Eye (tissue), 1 donor: ENCODE measurements around the gene VTA1.
"Not testable (repeated sequence)": the region's sequence is repeated elsewhere in the genome, so short reads cannot be mapped to it uniquely, and the experiment has no call there.

Experiments used
- DNase-seq: peaks from one replicate; pipeline ENCODE4 v3.0.0-alpha.2; 2015

The VTA1 gene, protein sequence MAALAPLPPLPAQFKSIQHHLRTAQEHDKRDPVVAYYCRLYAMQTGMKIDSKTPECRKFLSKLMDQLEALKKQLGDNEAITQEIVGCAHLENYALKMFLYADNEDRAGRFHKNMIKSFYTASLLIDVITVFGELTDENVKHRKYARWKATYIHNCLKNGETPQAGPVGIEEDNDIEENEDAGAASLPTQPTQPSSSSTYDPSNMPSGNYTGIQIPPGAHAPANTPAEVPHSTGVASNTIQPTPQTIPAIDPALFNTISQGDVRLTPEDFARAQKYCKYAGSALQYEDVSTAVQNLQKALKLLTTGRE

DNA sequence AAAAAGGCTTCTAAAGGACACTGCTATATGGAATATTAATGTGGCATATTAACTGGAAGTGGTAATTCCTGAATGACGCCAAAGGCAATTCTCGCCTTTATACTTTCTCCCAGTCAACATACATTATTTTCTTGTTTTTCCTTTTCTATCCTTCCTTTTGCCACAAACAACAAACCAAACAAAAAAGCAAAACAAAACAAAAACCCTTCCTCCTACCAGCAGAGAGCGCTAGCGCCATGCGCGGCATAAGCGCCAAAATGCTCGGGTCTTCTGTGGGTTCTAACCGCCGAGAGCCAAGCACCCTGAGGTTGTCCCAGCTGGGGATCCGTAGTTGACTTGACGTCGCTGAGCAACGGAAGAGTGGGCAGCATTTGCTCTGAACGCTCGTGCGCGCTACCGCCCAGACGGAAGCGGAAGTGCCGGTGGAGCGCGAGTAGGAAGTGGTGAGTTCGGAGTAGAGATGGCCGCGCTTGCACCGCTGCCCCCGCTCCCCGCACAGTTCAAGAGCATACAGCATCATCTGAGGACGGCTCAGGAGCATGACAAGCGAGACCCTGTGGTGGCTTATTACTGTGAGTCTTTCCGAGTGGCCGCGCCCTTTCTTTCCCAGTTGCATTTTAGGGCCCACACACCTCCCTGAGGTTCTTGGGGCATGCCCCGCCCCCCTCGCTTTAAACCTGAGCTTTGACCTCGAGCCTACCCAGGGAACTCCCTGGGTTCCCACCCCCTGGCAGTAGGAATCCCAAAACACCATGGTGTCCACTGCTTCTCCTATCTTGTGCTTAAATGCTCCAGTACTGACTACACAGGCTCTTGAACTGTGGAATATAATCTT, at the start of gene VTA1, which contains the start of gene NMBR:
Gene VTA1, plus strand, starts transcription at position 436 of the 835 bp plus-strand sequence. Its CDS starts 25 bp downstream, at position 461.
Gene NMBR, minus strand, starts transcription at position 295 of the 835 bp plus-strand sequence. CDS start 58,464 bp downstream, outside the sequence.
- DNase-seq: peak; percentile 99

DNA sequence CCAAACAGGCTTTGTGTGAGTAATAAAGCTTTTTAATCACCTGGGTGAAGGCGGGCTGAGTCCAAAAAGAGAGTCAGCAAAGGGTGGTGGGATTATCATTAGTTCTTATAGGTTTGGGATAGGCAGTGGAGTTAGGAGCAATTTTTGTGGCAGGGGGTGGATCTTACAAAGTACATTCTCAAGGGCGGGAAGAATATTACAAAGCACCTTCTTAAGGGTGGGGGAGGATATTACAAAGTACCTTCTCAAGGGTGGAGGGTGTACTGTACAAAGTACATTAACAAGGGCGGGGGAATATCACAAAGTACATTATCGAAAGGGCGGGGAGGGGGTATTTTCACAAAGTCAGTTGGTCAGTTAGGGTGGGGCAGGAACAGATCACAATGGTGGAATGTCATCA, 42.2 kb upstream of the VTA1 start:
- DNase-seq: not testable (repeated sequence)

DNA sequence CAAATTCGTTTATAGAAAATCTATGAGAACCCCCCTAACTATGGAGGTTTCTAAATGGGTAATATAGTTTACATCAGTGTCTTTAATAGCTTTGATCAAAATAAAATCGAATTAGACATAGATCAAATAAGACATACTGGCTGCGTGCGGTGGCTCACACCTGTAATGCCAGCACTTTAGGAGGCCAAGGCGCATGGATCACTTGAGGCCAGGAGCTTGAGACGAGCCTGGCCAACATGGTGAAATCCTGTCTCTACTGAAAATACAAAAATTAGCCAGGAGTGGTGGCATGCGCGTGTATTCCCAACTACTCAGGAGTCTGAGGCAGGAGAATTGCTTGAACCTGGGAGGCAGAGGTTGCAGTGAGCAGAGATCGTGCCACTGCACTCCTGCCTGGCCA, 36.2 kb upstream of the VTA1 start:
- not testable (repeated sequence) for DNase-seq

DNA sequence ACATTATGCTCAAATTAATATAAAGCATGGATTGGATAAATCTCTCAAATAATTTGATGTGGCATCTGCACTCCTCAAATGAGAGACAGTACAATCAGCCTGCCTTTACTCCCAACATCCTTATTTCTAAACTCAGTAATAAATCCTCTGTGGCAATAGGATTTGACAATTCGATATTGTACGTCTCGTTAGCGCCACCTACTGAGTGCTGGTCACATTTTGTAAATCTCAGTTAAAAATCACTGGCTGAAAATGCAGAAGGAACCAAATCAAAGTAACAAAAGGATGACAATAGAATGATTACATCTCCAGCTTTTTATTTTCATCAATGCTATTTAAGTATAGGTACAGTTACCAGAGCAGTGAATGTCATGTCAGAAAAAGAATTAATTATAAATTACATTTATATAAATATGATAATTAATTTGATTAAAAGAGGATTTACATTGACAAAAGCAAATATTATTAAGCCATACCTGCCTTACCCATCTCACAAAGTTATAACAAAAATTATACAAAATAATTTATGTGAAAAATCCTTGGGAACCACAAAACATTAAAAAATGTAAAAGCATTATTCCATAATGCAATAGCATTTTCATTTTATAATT, 34.5 kb upstream of the VTA1 start:
- DNase-seq: peak; percentile 92

DNA sequence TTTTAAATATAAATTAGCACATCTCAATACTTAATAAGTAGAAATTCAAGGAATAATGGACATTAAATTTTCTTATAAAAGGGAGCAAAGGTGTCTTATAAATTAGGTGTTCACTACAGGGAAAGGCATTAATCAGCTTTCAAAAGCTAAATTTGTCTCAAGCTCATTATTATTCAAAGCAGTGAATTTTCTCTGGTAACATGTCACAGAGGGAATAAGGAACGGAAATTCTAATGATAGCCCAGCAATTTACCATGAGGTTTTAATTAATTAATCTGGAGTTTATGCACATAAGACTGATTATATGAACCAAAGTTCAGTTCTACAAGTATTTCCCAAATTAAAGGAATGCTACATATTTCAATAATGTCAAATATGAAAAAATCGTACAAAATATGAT, 29.7 kb upstream of the VTA1 start:
- DNase-seq: no peak

DNA sequence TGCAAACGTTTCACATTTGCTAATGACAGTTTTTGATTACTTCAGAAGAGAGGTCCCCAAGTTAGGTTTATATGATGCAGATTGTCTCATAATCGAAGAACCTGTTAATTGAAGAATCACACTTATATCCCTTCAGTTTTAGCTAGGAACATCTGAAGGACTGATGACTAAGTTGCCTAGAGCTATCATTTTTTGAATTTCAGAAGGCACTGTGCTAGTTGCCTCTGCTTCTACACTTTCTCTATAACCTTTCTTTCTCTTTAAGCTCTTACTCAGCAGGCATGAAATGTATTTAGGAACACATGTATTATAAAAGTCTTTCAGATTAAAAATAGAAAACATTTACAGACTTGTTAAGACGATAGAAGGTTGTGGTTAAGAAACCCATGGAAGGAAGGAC, 28.7 kb upstream of the VTA1 start:
- DNase-seq: no peak

DNA sequence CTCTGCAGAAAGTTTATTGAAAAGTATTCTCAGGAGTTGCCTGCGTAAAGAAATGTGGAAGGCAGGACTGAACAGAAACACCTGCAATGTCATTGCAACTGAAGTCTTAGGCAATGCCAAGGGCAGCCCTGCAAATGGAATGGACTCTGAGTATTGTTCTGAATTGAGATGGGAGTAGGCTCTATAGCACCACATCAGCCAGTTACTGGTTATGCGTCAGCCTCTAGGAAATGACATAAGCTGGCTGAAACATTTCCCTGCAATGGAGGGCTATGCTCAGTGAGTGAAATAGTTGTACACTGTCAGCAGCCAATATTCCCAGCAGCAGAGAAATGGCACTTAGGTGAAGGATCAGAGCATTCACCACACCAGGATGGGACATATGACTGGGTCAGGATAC, 28.1 kb upstream of the VTA1 start:
- DNase-seq: no peak

DNA sequence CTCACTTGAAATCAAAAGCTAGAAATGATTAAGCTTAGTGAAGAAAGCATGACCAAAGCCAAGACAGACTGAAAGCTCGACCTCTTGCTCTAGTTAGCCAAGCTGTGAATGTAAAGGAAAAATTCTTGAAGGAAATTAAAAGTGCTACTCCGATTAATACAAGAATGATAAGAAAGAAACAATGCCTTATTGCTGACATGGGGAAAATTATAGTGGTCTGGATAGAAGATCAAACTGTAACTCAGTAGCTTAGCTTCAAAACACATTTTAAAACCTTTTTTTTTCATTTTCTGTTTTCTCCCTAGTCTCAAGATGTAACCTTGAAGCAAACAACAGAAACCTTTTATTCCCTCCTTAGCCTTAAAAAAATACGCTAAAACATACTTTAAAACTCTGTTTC, 25.7 kb upstream of the VTA1 start:
- DNase-seq: no peak

DNA sequence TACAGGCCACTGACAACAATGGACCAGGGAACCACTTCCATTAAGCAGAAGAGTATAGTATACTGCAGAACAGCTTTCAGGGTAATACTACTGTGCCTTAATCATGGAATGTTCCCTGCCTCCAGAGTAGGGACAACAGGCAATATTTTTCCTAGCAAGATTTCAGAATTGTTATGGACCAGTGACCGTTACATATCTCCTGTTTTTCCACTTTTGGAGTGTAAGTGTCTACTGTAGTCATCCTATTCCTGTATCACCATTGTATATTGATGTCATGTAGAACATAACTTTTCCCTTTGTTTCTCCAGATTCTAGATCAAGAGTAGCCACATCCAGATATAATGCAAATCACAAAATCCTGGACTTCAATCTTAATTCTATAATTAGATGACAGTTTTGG, 16.2 kb upstream of the VTA1 start:
- DNase-seq: no peak

DNA sequence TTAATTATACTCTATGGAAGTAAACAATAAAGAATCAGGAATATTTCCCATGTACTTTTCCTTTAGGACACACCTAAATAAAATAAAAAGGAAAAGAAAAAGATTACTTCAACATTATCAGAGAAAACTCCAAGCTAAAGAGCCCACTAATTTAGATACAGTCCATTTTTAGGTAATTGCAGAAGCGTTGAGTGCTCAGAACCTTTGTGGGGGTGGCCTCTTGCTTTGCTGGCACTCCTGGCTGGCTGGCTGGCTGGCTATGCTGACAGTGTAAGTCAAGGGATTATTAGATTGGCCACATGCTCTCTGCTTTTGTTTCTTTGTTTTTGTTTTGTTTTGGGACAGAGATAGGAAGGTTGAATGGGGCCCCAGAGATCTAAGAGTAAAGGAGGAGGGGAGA, 14.4 kb upstream of the VTA1 start, which contains the start of gene GJE1:
Gene GJE1, plus strand, starts transcription at position 301 of the 400 bp plus-strand sequence. CDS start 234 bp downstream, outside the sequence.
- DNase-seq: no peak

DNA sequence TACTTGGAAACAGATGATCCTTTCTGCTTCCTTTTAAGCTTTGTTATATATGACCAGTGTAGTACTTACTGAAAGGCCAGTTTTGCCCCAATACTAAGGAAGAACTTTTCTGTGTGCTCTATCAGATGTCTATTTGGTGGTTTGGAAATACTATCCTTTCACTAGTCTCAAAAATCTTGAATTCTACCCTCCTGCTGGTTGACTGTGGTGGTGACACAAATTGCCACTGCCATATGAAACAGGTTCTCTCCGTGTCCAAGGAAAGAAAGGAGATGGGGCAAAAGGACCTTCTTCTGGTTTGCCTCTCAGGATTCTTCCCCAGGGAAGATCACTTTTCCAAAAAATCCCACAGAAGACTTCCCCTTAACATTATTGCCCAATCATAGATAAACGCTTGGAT, 8.2 kb upstream of the VTA1 start:
- DNase-seq: no peak

DNA sequence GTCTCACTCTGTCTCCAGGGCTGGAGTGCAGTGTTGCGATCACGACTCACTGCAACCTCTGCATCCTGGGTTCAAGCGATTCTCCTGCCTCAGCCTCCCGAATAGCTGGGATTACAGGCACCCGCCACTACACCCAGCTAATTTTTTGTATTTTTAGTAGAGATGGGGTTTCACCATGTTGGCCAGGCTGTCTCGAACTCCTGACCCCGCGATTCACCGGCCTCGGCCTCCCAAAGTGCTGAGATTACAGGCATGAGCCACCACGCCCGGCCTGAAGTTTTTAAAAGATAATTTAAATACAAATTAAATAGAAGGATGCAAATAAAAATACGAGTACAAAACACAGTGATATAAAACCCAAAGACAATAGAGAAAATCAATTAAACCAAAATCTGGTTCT, 5.5 kb upstream of the VTA1 start:
- DNase-seq: not testable (repeated sequence)

DNA sequence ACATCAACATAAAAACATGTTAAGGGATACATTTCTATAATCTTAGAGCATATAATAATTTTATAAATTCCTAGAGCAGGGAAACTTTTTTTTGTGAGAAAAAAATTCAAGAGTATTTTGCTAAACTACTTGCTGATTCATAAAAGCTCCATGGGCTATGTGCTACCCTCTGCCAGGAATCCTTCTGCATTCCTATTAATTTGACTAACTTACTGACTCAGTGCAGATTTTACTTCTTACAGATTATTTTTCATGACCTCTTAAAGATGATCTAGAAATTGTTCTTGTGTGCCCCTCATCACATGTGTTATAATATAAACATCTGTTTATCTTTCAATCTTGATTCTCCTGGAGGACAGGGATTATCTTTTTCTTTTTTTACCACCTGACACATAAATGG, 5.7 kb downstream of the VTA1 start:
- no peak for DNase-seq

DNA sequence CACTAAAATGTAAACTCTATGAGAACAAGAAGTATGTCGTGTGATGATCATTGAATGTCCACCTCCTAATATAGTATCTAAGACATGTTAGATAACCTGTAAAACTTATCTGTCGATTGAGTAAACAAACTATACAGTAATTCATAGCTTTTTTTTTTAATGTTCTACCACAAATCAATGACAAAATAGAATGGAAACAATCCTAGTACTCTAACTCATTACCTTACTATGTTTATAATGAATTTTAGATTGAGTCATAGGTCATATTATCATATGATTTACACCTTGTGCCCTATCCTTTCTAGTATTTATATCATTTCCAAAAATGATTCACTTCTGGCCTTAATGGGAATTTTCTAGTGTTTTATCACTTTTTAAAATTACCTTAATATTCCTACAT, 6.1 kb downstream of the VTA1 start:
- DNase-seq: no peak

DNA sequence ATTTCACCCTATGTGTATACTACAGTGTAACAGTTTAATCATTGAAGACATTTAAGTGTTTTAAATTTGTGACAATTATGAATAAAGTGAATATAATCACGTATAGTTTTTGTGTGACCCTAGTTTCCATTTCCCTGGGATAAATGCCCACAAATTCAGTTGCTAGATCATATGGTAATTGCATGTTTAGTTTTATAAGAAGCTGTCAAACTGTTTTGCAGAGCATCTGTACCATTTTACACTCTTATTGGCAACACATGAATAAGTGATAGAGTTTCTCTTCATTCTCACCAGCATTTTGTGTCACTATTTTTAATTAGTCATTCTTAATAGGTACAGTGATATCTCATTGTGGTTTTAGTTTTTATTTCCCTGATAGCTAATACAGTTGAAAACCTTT, 7.3 kb downstream of the VTA1 start:
- no peak for DNase-seq

DNA sequence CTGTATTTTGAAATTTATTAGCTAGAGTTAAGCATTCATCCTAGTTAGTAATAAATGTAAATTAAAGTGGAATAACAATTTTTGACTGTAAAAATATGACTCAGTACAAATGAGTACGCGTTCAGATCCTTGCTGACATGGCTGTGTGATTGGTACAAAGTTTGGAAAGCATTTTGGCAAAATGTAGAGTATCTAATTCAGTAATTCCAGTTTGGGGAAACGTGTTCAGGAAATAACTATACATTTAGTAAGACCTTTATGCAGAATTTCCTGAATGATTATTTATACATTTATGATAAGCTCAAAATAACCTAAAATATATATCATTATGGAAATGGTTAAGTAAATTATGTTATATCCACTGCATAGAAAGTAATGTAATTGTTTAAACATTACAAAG, 8.0 kb downstream of the VTA1 start:
- no peak for DNase-seq

DNA sequence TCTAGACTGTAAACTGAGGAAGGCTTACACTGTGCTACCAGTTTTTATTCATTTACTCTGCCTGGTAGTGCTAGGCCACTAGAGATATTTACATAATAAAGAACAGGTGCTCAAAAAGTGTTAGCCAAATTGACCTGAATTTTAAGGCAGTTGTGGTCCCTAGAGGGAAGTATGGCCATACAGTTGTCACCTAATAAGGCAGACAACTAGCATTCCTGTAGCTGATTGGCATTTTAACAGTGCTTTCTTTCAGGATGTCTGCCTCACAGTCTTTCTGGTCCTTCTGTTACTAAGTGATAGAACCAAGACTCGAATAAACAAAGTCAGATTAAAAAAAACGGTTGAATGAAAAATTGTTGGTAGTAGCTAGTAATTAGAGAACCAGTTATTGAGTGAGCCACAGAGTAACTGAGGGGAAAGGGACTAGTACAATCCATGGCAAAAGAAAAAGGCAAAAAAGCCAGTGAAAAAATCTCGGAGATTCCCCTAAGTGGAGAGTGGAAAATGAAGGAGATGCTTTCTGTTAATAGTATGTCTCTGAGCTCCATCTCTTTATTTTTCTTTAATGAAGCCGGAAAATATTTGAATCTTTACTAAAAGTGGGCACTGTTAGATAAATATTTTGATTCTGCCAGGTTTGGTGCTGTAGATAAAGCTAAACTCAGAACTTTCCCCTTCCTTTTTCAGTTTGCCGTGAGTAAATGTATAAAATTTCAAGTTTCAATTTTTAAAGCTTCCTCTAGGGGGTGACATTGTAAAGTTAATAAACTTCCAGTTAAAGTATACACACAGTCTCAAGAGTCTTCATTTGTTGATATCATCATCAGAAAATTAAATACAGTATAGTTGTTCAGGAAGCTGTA, 9.1 kb downstream of the VTA1 start:
- peak; percentile 53 for DNase-seq

DNA sequence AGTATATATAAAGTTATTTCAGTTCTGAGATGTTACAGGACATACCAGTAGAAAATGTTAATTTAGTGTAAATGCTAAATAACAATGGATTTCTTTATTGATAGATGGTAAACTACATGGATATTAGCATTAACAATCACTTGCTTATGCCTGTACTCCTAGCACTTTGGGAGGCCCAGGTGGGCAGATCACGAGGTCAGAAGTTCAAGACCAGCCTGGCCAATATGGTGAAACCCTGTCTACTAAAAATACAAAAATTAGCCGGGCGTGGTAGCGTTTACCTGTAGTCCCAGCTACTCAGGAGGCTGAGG, 9.7 kb downstream of the VTA1 start:
- DNase-seq: not testable (repeated sequence)

DNA sequence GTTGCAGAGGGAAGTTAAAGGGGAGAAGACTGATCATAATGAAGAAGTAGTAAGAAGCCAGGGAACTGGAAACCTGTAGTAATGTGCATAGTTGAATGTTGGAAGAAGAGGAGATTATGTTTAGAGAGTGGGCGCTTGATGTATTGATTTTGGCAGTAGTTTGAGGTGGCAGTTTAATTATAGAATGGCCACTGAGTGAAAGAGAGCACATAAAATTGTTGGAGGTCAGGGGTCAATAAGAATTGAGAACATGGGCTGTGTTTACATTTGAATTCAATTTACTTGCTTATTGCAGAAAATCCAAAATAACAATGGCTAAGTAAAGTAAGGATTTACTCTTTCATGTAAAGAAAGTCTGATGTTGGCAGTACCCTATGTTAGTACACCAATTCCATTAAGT, 15.7 kb downstream of the VTA1 start:
- DNase-seq: no peak

DNA sequence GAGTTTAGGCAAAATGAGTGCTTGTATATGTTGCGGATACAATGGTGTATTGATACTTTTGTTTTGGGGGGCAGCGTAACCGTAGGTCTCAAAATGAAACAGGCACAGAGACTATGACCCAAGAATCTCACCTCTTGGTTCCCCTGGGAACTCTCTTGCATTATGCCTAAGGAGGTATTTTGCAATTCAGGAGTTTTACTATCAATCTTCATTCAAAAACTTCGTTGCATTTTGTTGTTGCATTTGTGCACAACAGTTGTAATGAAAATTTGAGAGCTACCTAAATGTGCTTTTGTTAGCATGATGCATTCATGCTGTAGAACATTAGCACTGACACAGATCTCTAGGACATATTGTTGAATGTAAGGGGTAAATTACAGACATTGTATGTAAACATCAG, 18.2 kb downstream of the VTA1 start:
- DNase-seq: no peak

DNA sequence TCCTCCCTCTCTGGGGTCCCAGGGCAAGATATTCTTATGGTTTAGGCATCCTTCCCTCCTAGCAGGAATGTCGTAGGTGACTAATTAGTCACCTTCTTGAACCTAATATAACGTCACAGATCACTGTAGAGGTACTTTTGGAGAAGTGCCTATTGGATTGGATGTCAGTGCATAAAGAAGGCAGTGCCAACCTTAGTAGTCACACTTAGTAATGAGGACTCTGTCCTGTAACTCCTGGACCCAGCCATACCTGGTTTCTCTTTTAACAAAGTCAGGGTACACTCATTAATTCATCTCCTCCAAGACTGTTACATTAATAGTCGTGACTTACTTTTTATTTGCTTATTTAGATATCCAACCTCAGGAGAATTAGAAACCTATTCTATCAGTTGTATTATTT, 20.0 kb downstream of the VTA1 start:
- no peak for DNase-seq

DNA sequence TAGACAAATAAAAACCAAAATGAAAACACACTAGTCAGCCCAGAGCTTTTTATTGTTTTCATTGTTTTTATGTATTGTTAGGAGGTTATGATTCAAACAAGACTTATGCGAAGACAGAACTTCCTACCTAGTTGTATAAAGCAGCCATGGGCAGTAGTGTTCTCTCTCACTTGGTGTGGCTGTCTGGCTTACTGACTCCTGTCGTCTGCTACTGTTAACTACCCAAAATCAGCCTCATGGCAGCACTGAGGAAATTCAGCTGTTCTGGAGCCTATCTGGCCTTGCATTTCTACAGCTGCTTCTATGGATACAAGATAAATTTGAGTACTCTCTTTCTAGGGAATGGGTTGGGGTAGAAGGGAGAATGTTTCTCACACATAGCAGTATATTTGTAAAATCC, 20.4 kb downstream of the VTA1 start:
- no peak for DNase-seq

DNA sequence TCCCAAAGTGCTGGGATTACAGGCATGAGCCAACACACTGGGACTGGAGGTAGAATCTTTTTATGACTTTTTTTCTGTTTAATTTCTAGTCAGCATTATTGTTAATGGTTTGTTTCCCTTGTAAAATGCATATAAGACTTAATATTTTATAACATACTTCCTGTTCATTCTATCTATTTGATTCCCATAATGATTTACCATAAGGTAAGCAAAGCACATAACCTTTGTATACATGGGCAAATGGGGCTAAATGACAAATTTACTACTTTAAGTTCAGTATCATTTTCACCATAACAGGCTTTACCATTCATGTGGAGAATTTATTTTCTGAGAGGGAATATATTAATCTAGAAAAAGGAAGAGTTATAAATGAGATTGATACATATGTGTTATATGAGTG, 24.3 kb downstream of the VTA1 start:
- DNase-seq: no peak
